HG03442 (cell line): ENCODE results near the gene GPR82.
"Not testable (repeated sequence)": the region's sequence is repeated elsewhere in the genome, so short reads cannot be mapped to it uniquely, and the experiment has no call there.

ENCODE experiments used
- ATAC-seq: cut with Tn5 transposase; IDR thresholded peaks from one replicate; pipeline ENCODE4 v1.9.1; 2021; ENCODE audit warnings: mild to moderate bottlenecking, moderate library complexity; ENCODE audit not compliant: unreplicated experiment

Gene GPR82

GRCh38 chrX:41718481-41719235 lies 5.3 kb upstream of the GPR82 start:
- no peak for ATAC-seq

- ATAC-seq = not testable (repeated sequence)
Measured at GRCh38 chrX:41719610-41720009, 4.4 kb upstream of the GPR82 start.

- ATAC-seq = peak; percentile 86
Measured at GRCh38 chrX:41720125-41720779, 3.7 kb upstream of the GPR82 start.

- peak; percentile 37 for ATAC-seq
Measured at GRCh38 chrX:41721590-41721989, 2.4 kb upstream of the GPR82 start.

GRCh38 chrX:41722214-41722613 lies 1.8 kb upstream of the GPR82 start:
- no peak for ATAC-seq

- ATAC-seq = no peak
Measured at GRCh38 chrX:41722816-41723618, 964 bp upstream of the GPR82 start.

- ATAC-seq = no peak
Measured at GRCh38 chrX:41728125-41728524, 4.1 kb downstream of the GPR82 start.

GRCh38 chrX:41730081-41730480 lies 6.1 kb downstream of the GPR82 start:
- no peak for ATAC-seq

- ATAC-seq = no peak
Measured at GRCh38 chrX:41732260-41732659, 8.3 kb downstream of the GPR82 start.

GRCh38 chrX:41733939-41734338 lies 10.0 kb downstream of the GPR82 start:
- ATAC-seq = peak; percentile 92

GRCh38 chrX:41734530-41734929 lies 10.5 kb downstream of the GPR82 start:
- ATAC-seq = no peak

GRCh38 chrX:41737065-41737464 lies 13.1 kb downstream of the GPR82 start:
- ATAC-seq = no peak

- ATAC-seq = no peak
Measured at GRCh38 chrX:41739871-41740270, 15.9 kb downstream of the GPR82 start.

- no peak for ATAC-seq
Measured at GRCh38 chrX:41750716-41751115, 26.7 kb downstream of the GPR82 start.

GRCh38 chrX:41758401-41758800 lies 34.4 kb downstream of the GPR82 start:
- no peak for ATAC-seq

GRCh38 chrX:41759817-41760216 lies 35.8 kb downstream of the GPR82 start:
- ATAC-seq = no peak

- ATAC-seq = no peak
Measured at GRCh38 chrX:41761169-41761568, 37.2 kb downstream of the GPR82 start.

- no peak for ATAC-seq
Measured at GRCh38 chrX:41761702-41762101, 37.7 kb downstream of the GPR82 start.

- ATAC-seq = no peak
Measured at GRCh38 chrX:41779030-41779564, 55.1 kb downstream of the GPR82 start.
